ENCODE results near the gene SMARCA1. TPM values are rescaled to one million over a fixed set of nuclear protein-coding genes. Genes with fewer than 3 reads are reported as not detected.
A peak's percentile ranks its signal among the peaks of the same experiment; 100 is the strongest.

Gene SMARCA1
- total RNA-seq, 1 experiment from 2014 or later: 35.6 TPM

DNA sequence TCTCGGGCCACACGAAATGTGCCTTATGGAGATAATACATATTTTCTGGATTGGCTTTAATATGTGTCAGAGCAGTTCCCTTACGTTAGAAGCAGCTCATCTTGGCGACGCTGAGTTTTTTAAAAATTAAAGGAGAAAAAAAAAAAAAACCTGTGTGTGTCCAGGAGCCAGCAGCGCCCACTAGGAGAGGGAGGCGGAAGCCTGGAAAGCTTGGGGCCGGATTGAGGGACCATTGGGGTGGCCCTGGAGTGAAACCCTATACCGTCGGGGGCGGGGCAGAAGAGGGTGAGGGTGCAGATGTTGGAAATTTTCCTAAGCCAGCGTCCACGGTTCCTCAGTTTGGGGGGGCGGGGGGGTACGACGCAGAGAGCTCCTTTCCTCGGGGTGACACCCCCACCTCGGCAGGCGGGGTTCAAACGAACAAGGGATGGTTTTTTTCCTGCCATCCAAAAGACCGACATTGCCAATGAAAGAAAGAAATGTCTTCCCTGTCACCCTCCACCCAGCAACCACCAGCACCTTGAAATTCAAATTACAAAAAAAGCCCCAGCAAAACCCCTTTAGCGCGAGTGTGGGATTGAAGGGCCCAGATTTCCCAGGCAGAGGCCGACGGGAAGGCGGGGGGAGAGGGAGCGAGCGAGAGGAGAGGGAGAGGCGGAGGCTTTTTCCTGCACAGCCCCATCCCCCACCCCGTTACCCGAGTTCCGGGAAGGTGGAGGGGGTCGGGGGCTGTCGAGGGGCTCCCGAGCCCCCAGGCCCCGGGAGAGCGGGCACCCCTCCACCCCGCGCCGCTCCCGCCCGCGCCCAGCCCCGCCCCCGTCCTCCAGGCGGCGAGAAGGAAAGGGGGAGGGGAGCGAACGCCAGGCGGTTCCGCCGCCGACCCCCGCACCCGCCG lies 859 bp downstream of the SMARCA1 start:
- Histone ChIP-seq H3K4me3 (ENCODE audit: low read length) (peak overlapping the region; percentile 97), H2AFZ (ENCODE audit: low read length) (peak overlapping the region; percentile 97), H3K4me1 (ENCODE audit: insufficient read depth, low read length) (no peaks in the 10 kb centered on the region), H3K9ac (ENCODE audit: low read length) (peak overlapping the region; percentile 83), H3K9me3 (ENCODE audit: low read length) (no peaks in the 10 kb centered on the region), H4K20me1 (ENCODE audit: low read length) (no peaks in the 10 kb centered on the region), H3K36me3 (ENCODE audit: low read depth, low read length) (no peaks in the 10 kb centered on the region), H3K4me2 (ENCODE audit: low read length) (peak overlapping the region; percentile 89), H3K27me3 (ENCODE audit: low read length) (no peaks in the 10 kb centered on the region), H3K27ac (ENCODE audit: low read length) (peak overlapping the region; percentile 29; the same call in 1 of the 2 replicates), H3F3A (ENCODE audit: low read length, unreplicated experiment) (peaks cover 4% of the 10 kb centered on the region), H3K9me2 (replicated peaks; ENCODE audit: low read length) (no peaks in the 10 kb centered on the region), H3K79me2 (ENCODE audit: low read length) (peaks cover 43% of the 10 kb centered on the region)
- peak; percentile 63 for DNase-seq
- peak; percentile 73 for ATAC-seq
- no TSS peak for BruUV-seq (replicated peaks)
- intact Hi-C loops (cut with micrococcal nuclease): loop anchor here (2.0 kb wide), 1 partner anchor 18 kb away; the partner anchor contains the start of gene OCRL
- ChIA-PET CTCF (interaction anchor here (0.6 to 0.7 kb wide), 5 partner anchors 22 to 116 kb away, joined by 5 to 10 read pairs (median 7); no protein-coding TSS in a partner anchor), POLR2A (ENCODE audit: unreplicated experiment) (interaction anchor here (0.6 kb wide), 2 partner anchors 19 to 364 kb away, joined by 6 to 17 read pairs; no protein-coding TSS in a partner anchor)
- TF ChIP-seq, protein P1, sequence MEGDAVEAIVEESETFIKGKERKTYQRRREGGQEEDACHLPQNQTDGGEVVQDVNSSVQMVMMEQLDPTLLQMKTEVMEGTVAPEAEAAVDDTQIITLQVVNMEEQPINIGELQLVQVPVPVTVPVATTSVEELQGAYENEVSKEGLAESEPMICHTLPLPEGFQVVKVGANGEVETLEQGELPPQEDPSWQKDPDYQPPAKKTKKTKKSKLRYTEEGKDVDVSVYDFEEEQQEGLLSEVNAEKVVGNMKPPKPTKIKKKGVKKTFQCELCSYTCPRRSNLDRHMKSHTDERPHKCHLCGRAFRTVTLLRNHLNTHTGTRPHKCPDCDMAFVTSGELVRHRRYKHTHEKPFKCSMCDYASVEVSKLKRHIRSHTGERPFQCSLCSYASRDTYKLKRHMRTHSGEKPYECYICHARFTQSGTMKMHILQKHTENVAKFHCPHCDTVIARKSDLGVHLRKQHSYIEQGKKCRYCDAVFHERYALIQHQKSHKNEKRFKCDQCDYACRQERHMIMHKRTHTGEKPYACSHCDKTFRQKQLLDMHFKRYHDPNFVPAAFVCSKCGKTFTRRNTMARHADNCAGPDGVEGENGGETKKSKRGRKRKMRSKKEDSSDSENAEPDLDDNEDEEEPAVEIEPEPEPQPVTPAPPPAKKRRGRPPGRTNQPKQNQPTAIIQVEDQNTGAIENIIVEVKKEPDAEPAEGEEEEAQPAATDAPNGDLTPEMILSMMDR (conservative IDR thresholded peaks at IDR 0.05; ENCODE audit: low read depth, low read length): no peak; the same call in 1 of the 2 replicates
- TF ChIP-seq EZH2 (IDR thresholded peaks at IDR 0.05; ENCODE audit: low read length, unreplicated experiment) (no peak), EZH2phosphoT487 (IDR thresholded peaks at IDR 0.05; ENCODE audit: borderline replicate concordance, low read length) (no peak)

DNA sequence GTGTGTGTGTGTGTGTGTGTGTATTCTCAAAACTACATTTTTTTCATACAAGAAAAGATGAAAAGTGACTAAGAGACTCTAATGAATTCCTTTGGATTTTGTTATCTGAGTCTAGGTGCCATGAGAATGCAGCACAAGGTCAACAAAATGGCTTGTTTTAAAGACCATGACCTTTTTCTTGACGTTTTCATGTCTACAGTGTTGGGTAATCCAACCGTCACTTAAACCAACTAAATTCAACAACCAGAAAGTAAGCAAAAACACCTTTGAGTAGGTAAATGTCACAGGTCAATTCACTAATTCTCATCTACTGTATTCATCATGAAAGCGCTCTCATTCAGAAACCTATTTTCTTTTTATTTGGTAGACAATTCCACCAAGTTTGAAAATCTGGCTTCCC lies 3.1 kb downstream of the SMARCA1 start:
- Histone ChIP-seq H3K9me2 (replicated peaks; ENCODE audit: low read length) (no peaks in the 10 kb centered on the region), H3K4me1 (ENCODE audit: insufficient read depth, low read length) (no peaks in the 10 kb centered on the region), H3K4me3 (ENCODE audit: low read length) (no peak overlapping the region), H3K9me3 (ENCODE audit: low read length) (no peaks in the 10 kb centered on the region), H3K9ac (ENCODE audit: low read length) (no peak overlapping the region), H2AFZ (ENCODE audit: low read length) (no peak overlapping the region), H3K36me3 (ENCODE audit: low read depth, low read length) (no peaks in the 10 kb centered on the region; the same call in 1 of the 2 replicates), H3K27me3 (ENCODE audit: low read length) (no peaks in the 10 kb centered on the region), H4K20me1 (ENCODE audit: low read length) (no peaks in the 10 kb centered on the region), H3K27ac (ENCODE audit: low read length) (no peak overlapping the region), H3F3A (ENCODE audit: low read length, unreplicated experiment) (peaks cover 4% of the 10 kb centered on the region), H3K4me2 (ENCODE audit: low read length) (no peak overlapping the region), H3K79me2 (ENCODE audit: low read length) (peaks cover 48% of the 10 kb centered on the region)
- intact Hi-C loops (cut with micrococcal nuclease): no loop called here
- DNase-seq (no peak), ATAC-seq (no peak)
- ChIA-PET CTCF (no interaction called here), POLR2A (ENCODE audit: unreplicated experiment) (no interaction called here)
- TF ChIP-seq EZH2phosphoT487 (IDR thresholded peaks at IDR 0.05; ENCODE audit: borderline replicate concordance, low read length) (no peak), EZH2 (IDR thresholded peaks at IDR 0.05; ENCODE audit: low read length, unreplicated experiment) (no peak)
- TF ChIP-seq, protein P1 (conservative IDR thresholded peaks at IDR 0.05; ENCODE audit: low read depth, low read length): no peak
- BruUV-seq (replicated peaks): no TSS peak

DNA sequence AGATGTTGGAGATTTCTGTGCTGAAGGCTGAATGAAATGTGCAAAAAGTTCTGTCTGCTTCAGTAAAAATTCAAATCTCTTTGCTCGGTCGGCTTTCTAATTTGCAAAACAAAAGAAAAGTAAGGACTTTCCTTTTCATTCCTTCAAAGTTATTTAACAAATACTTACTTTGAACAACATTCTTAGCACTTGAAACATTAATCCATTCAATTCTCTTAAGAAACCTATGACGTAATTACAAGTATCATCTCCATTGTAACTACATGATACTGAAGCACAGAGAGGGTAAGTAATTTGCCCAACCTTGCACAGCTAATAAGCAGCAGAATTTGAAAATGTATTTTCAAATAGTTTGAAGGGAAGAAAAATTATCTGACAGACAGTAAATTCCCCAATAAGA lies 6.9 kb downstream of the SMARCA1 start:
- Histone ChIP-seq H3K79me2 (ENCODE audit: low read length) (peaks cover 41% of the 10 kb centered on the region), H3K4me2 (ENCODE audit: low read length) (no peak overlapping the region), H2AFZ (ENCODE audit: low read length) (no peak overlapping the region), H3K27me3 (ENCODE audit: low read length) (no peaks in the 10 kb centered on the region), H3K36me3 (ENCODE audit: low read depth, low read length) (no peaks in the 10 kb centered on the region; the same call in 1 of the 2 replicates), H3K4me1 (ENCODE audit: insufficient read depth, low read length) (no peaks in the 10 kb centered on the region), H3K9me2 (replicated peaks; ENCODE audit: low read length) (no peaks in the 10 kb centered on the region), H3K9me3 (ENCODE audit: low read length) (no peaks in the 10 kb centered on the region), H4K20me1 (ENCODE audit: low read length) (no peaks in the 10 kb centered on the region), H3K27ac (ENCODE audit: low read length) (no peak overlapping the region), H3F3A (ENCODE audit: low read length, unreplicated experiment) (no peaks in the 10 kb centered on the region), H3K4me3 (ENCODE audit: low read length) (no peak overlapping the region), H3K9ac (ENCODE audit: low read length) (no peak overlapping the region)
- no TSS peak for BruUV-seq (replicated peaks)
- DNase-seq (no peak), ATAC-seq (no peak)
- ChIA-PET CTCF (no interaction called here), POLR2A (ENCODE audit: unreplicated experiment) (no interaction called here)
- TF ChIP-seq EZH2 (IDR thresholded peaks at IDR 0.05; ENCODE audit: low read length, unreplicated experiment) (no peak), EZH2phosphoT487 (IDR thresholded peaks at IDR 0.05; ENCODE audit: borderline replicate concordance, low read length) (no peak)
- TF ChIP-seq, protein P1 (conservative IDR thresholded peaks at IDR 0.05; ENCODE audit: low read depth, low read length): no peak
- intact Hi-C loops (cut with micrococcal nuclease): no loop called here
